Renal pelvis (tissue), 4 donors: ENCODE results near the gene CNN3. TPM values are rescaled to one million over a fixed set of nuclear protein-coding genes. Genes with fewer than 3 reads are reported as not detected.

ENCODE experiments used
- DNase-seq: peaks from one replicate; pipeline ENCODE4 v3.0.0-alpha.2; 2013
- polyA plus RNA-seq, 3 donors: library from polyadenylated mRNA; unstranded; fragments of 120-200 nt; gene quantifications; one replicate each; pipeline ENCODE4 v1.2.1, GENCODE V29; 2013; ENCODE audit not compliant: insufficient read length in 3 of 3

The CNN3 gene
- polyA plus RNA-seq, 3 donors: 287 to 345 (median 328) TPM

GRCh38 chr1:94863919-94864318 is 63.0 kb downstream of the CNN3 start:
- peak; percentile 73 for DNase-seq

GRCh38 chr1:94863297-94863911 is 63.5 kb downstream of the CNN3 start:
- DNase-seq: no peak

GRCh38 chr1:94862718-94863117 is 64.2 kb downstream of the CNN3 start:
- DNase-seq: no peak

GRCh38 chr1:94859174-94859573 is 67.7 kb downstream of the CNN3 start:
- DNase-seq: no peak

GRCh38 chr1:94858276-94858675 is 68.6 kb downstream of the CNN3 start:
- no peak for DNase-seq

- DNase-seq: no peak
Measured at GRCh38 chr1:94856868-94857267, 70.0 kb downstream of the CNN3 start.

GRCh38 chr1:94856004-94856403 is 70.9 kb downstream of the CNN3 start:
- no peak for DNase-seq

GRCh38 chr1:94855307-94855700 is 71.6 kb downstream of the CNN3 start:
- no peak for DNase-seq

GRCh38 chr1:94854458-94855306 is 72.2 kb downstream of the CNN3 start:
- peak; percentile 84 for DNase-seq

- no peak for DNase-seq
Measured at GRCh38 chr1:94852788-94853187, 74.1 kb downstream of the CNN3 start.

- DNase-seq: no peak
Measured at GRCh38 chr1:94851571-94851970, 75.3 kb downstream of the CNN3 start.

Other genes starting within 250 kb of the CNN3 start
- gene SLC44A3, start 106.8 kb downstream of the CNN3 start, polyA plus RNA-seq: 10 to 100 TPM; 52.8 to 88.6 (median 62.1) TPM
- gene ALG14, start 145.8 kb upstream of the CNN3 start, polyA plus RNA-seq: 10 to 100 TPM; 12.8 to 16.3 (median 13.7) TPM
- gene TLCD4, start 190.2 kb upstream of the CNN3 start, polyA plus RNA-seq: 1 to 10 TPM; 5.1 to 6.8 (median 5.5) TPM